HUES64 (cell line): ENCODE data around the gene NOXA1.

Experiments used
- H3K27ac ChIP-seq: 2 replicates; pipeline ENCODE4 v1.7.0; 2013; ENCODE audit warnings: low read depth, low read length, inconsistent platforms
- H3K27me3 ChIP-seq: 2 replicates; pipeline ENCODE4 v1.6.1; 2013; ENCODE audit warnings: mild to moderate bottlenecking, low read length; ENCODE audit not compliant: insufficient read depth
- H3K36me3 ChIP-seq: 2 replicates; pipeline ENCODE4 v1.6.1; 2013; ENCODE audit warnings: mild to moderate bottlenecking, low read length; ENCODE audit not compliant: insufficient read depth
- H3K4me1 ChIP-seq: 2 replicates; pipeline ENCODE4 v1.6.1; 2013; ENCODE audit warnings: mild to moderate bottlenecking, low read length, moderate library complexity; ENCODE audit not compliant: insufficient read depth
- H3K4me3 ChIP-seq: 2 replicates; pipeline ENCODE4 v1.5.1; 2013; ENCODE audit warnings: mild to moderate bottlenecking, low read length, moderate library complexity
- H3K9ac ChIP-seq: 2 replicates; pipeline ENCODE4 v1.6.1; 2013; ENCODE audit warnings: mild to moderate bottlenecking, low read depth, low read length
- H3K9me3 ChIP-seq: 2 replicates; pipeline ENCODE4 v1.6.1; 2013; ENCODE audit warnings: low read depth, low read length; ENCODE audit not compliant: insufficient read depth
- WGBS: fragments of 150-250, 120-280 bp; methylation state at CpG from one replicate; pipeline ENCODE4 v1.1.7; 2013; ENCODE audit warnings: missing lambda C conversion rate; 5-methylcytosine and 5-hydroxymethylcytosine counted together

Gene NOXA1

DNA sequence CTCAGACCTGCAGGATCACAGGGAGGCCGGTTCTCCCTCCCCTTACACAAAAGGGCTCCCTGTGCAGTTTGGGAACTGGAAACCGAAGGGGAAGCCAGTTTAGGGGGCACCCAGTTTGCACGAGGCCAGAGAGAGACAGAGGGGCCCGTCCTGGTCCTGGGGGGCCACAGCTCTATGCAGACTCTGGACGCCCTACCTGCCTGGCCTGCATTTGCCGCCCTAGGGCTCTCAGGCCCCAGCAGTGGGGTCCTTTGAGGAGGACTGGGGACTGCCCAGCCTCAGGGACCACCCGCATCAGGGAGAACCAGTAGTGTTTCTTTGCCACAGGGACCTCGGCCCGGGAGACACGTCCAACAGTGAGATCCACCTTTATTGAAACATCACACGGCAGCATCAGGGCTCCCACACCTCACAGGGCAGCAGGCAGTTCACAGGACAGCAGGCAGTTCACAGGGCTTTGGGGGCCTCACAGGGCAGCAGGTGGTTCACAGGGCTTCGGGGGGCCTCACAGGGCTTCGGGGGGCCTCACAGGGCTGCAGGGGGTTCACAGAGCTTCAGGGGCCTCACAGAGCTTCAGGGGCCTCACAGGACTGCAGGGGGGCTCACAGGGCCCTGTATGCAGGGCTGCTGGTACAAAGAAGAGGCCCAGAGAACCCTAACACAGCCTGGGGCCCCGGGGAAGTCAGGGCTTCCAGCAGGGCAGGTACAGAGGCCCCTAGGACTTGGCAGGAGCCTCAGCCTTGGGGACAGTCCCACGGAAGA is 36.6 kb downstream of the NOXA1 start:
- no peaks in the 10 kb centered on the region for H3K9me3 ChIP-seq
- peak overlapping the region; percentile 43; the same call in 1 of the 2 replicates for H3K9ac ChIP-seq
- H3K4me1 ChIP-seq, result peaks cover 9% of the 10 kb centered on the region; the same call in 1 of the 2 replicates
- peaks cover 18% of the 10 kb centered on the region for H3K36me3 ChIP-seq
- H3K27ac ChIP-seq, result no peak overlapping the region
- 61% methylated on average over 15 of the region's 15 CpGs for WGBS
- peak overlapping the region; percentile 70 for H3K4me3 ChIP-seq
- H3K27me3 ChIP-seq, result peaks cover 20% of the 10 kb centered on the region

DNA sequence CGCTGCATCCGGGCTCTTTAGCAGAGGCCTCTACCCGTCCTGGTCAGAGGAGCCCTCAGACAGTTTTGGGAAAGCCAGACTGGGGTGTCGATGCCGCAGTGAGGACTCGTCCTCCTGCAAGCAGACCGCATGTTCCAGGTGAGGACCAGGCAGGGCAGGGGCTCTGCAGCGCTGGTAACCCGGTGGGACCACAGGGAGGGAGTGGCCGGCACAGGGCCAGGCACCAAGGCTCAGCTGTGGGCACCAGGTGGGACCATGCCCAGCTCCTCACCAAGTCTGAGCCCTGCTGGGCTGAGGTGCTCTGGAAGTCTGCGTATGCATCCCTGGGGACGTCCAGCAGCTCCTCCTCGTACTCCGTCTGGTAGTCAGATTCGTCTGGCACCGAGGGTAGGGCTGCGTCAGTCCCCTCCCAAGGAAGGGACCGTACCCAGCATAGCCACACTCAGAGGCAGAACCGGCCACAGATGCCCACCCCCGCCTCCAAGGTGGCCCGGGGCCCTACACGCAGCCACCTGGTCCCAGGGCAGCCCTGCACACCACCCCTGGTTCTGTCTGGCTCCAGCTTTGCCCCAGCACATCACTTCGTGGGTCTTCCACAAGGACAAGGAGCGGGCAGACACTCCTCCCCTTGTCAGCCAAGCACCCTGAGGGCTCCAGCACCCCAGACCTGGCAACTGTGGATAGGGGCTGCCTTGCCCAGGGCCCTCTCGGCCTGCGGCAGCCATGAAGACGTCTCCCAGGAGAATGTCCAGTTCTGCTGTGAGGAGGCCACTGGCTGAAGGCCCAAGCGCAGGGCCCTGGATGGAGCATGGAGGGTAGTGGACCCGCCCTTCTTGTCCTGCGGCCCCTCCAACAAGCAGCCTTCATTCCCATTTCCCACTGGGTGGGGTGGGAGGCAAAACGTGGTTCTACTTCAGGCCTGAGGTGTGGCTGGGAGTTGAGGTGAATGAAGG is 37.4 kb downstream of the NOXA1 start:
- WGBS, result 93% methylated on average over 29 of the region's 31 CpGs
- Histone ChIP-seq H3K4me3 (no peak overlapping the region), H3K9me3 (no peaks in the 10 kb centered on the region), H3K27ac (no peak overlapping the region), H3K4me1 (0 out of 2 replicates have a peak, but pooled peaks cover 7% of the 10 kb centered on the region), H3K36me3 (peaks cover 17% of the 10 kb centered on the region), H3K27me3 (peaks cover 20% of the 10 kb centered on the region), H3K9ac (no peak overlapping the region)

DNA sequence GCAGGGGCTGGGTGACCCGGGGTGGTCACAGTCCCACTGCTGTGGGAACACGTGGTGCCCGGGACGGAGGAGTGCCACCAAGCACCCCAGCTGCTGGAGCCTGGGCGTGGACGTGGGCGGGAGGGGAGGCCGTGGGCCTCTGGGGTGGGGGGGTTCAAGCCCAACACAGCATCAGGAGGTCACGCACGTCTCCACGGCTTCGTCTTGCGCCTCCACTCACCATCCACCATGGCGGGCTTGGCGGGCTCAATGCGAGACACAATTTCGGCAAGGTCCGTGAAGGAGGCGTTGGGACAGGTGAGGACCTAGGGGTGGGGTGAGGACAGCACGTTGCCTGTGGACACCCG is 38.1 kb downstream of the NOXA1 start:
- Histone ChIP-seq H3K9ac (no peak overlapping the region), H3K27ac (no peak overlapping the region), H3K9me3 (no peaks in the 10 kb centered on the region), H3K36me3 (peaks cover 11% of the 10 kb centered on the region), H3K27me3 (peaks cover 20% of the 10 kb centered on the region), H3K4me3 (no peak overlapping the region), H3K4me1 (0 out of 2 replicates have a peak, but pooled peaks cover 7% of the 10 kb centered on the region)
- 94% methylated on average over 21 of the region's 21 CpGs for WGBS

DNA sequence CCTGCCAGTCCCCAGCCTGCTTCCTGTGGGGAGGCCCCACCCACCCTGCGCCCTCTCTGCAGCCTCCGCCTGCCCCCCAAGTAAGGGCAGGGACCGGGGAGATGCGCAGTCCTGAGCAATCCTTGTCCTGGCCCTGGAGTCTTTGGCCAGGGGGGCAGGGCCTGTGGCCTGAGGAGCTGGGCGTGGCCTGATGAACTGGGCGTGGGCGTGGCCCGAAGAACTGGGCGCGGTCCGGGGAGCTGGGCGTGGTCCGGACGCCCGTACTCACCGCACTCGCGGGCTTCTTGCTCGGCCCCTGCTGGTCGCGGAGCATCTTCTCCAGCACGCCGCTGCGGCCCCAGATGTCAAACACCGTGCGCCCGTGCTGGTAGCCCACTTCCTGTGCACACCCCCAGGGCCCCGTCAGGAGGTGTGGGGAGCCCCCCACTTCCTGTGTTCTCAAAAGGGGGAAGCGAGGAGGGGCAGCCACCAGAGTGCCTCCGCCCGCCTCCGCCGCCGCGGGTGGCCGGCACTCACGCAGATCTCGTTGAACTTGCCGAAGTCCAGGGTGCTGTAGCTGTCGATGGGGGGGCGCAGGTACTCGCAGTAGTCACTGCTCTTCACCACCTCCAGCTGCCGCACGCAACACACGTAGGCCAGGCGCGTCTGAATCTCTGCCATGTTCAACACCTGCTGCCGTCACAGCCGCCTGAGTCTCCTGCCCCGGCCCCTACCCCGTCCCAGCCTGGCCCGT is 38.6 kb downstream of the NOXA1 start:
- 56% methylated on average over 52 of the region's 52 CpGs for WGBS
- peak overlapping the region; percentile 39; the same call in 1 of the 2 replicates for H3K4me3 ChIP-seq
- no peak overlapping the region for H3K27ac ChIP-seq
- peaks cover 6% of the 10 kb centered on the region for H3K36me3 ChIP-seq
- H3K9me3 ChIP-seq, result no peaks in the 10 kb centered on the region
- 0 out of 2 replicates have a peak, but pooled peaks cover 7% of the 10 kb centered on the region for H3K4me1 ChIP-seq
- H3K27me3 ChIP-seq, result peaks cover 20% of the 10 kb centered on the region
- no peak overlapping the region for H3K9ac ChIP-seq

DNA sequence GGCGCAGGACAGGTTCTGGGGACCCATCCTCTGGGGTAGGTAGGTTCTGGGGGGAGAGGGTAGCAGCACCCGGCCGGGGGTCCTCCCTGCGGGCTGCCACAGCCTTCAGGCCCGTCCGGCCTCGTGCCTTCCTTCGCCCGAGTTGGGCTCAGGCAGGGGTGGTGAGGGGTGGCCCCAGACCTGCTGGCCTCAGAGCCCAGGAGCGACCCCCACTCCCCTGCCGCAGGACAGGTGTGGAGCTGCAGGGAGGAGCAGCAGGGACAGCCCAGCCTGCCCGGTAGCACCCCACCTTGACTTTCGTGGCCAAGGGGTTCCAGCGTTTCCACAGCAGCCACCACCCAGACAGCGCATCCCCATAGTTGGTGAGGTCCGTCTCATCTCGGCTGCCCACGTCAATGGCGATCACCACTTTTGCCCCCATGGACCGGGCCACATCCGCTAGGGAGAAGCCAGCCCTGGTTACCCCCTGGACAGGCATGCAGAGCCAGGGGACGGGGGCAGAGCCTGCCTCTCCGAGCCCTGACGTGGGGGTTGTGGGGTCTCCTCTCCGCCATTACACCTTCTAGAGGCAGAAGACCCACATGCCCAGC is 39.3 kb downstream of the NOXA1 start:
- Histone ChIP-seq H3K9me3 (no peaks in the 10 kb centered on the region), H3K27me3 (peaks cover 20% of the 10 kb centered on the region), H3K27ac (no peak overlapping the region), H3K9ac (no peak overlapping the region), H3K36me3 (no peaks in the 10 kb centered on the region), H3K4me3 (peak overlapping the region; percentile 39; the same call in 1 of the 2 replicates), H3K4me1 (0 out of 2 replicates have a peak, but pooled peaks cover 7% of the 10 kb centered on the region)
- 92% methylated on average over 25 of the region's 25 CpGs for WGBS

DNA sequence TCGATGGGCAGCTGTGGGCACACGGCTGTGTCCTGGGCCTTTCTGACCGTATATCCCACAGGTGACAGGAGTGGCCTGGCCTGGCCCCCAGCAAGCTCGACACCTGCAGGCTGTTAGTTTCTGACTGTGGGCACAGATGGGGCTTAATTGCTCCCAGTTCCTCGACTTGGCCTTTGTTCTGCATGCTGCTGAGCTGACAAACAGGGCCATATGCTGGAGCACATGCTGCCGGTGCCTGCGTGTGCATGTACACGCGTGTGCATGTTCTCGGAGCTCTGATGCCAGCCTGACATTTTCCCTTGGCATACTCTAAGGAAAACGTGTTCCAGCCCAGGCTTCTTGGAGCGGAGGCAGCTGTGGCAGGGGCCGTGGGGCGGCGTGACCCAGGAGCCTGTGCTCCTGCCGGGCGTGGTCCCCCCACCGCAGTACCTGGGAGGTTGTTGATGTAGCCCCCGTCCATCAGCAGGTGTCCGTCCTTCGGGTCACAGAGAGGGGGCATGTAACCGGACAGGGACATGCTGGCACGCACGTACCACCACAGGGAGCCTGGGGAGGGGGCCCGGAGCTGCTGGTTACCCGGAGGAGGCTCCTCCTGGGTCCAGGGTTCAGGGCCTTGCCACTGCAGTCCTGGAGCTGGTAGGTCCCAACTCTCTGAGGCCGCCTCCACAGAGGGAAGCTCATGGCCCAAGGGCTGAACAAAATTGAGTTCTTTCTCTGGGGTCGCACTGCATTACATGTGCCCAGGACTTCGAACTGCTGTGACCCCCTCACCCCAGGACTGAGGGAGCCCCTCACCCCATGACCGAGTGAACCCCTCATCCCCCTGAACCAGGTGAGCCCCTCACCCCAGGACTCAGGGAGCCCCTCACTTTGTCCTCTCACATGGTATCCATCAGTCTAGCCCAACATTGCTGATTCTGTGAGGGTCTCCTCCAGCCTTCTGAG is 40.1 kb downstream of the NOXA1 start:
- Histone ChIP-seq H3K9ac (no peak overlapping the region), H3K36me3 (no peaks in the 10 kb centered on the region), H3K4me1 (0 out of 2 replicates have a peak, but pooled peaks cover 2% of the 10 kb centered on the region), H3K27me3 (peaks cover 20% of the 10 kb centered on the region), H3K27ac (no peak overlapping the region), H3K4me3 (no peak overlapping the region), H3K9me3 (no peaks in the 10 kb centered on the region)
- WGBS, result 92% methylated on average over 30 of the region's 30 CpGs

DNA sequence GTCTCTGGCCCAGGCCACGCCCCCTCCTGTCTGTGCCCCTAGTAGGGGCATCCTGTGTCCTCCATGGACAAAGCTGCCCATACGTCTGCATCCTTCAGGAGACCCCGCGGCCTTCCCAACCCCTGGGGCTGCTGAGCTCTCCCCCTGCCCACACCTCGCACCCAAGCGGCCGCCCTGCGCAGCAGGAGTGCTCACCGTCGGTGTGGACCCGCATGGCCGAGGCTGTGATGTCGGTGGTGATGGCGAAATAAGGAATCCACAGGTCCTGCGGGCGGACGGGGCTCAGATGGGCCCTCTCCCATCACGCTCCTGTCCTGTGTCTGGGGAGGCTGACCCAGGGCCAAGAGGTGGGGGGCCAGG is 40.7 kb downstream of the NOXA1 start:
- Histone ChIP-seq H3K36me3 (no peaks in the 10 kb centered on the region), H3K4me1 (no peaks in the 10 kb centered on the region), H3K27me3 (peaks cover 20% of the 10 kb centered on the region), H3K9ac (no peak overlapping the region), H3K4me3 (no peak overlapping the region), H3K27ac (no peak overlapping the region), H3K9me3 (no peaks in the 10 kb centered on the region)
- 93% methylated on average over 18 of the region's 18 CpGs for WGBS

DNA sequence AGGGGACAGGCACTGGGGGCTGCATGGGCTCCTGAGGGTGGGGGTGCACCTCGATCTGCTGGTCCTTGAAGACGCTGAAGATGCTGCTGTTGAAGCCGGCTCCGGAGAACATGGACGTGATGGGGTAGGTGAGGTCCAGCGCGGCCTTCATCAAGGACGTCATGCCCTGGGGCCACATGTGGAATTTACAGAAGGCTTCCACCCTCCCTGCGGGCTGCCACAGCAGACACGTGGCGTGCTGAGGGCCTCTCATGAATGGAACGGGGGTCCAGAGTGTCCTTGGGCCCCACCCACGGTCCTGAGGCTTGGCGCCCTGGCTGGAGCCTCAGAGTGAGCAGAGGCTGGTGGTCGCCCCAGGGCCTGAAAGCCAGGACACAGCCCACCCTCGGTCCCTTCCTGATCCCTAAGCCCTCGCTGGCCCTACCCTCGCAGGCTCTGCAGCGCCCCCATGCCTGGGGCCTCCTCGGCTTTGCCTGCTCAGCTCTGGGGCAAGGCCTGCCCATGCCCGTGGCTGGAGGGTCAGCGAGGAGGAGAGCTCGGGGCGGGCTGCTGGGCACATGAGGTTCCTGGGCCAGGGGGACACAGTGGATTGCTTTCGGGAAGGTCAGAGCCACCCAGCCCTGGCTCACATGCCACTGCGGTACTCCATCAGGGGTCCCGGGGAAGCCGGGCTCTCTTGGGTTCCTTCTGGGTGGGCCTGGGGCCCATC is 41.3 kb downstream of the NOXA1 start:
- H3K27ac ChIP-seq, result no peak overlapping the region
- H3K4me3 ChIP-seq, result no peak overlapping the region
- no peak overlapping the region for H3K9ac ChIP-seq
- 93% methylated on average over 28 of the region's 28 CpGs for WGBS
- H3K27me3 ChIP-seq, result peaks cover 20% of the 10 kb centered on the region
- no peaks in the 10 kb centered on the region for H3K36me3 ChIP-seq
- H3K9me3 ChIP-seq, result no peaks in the 10 kb centered on the region
- H3K4me1 ChIP-seq, result no peaks in the 10 kb centered on the region

DNA sequence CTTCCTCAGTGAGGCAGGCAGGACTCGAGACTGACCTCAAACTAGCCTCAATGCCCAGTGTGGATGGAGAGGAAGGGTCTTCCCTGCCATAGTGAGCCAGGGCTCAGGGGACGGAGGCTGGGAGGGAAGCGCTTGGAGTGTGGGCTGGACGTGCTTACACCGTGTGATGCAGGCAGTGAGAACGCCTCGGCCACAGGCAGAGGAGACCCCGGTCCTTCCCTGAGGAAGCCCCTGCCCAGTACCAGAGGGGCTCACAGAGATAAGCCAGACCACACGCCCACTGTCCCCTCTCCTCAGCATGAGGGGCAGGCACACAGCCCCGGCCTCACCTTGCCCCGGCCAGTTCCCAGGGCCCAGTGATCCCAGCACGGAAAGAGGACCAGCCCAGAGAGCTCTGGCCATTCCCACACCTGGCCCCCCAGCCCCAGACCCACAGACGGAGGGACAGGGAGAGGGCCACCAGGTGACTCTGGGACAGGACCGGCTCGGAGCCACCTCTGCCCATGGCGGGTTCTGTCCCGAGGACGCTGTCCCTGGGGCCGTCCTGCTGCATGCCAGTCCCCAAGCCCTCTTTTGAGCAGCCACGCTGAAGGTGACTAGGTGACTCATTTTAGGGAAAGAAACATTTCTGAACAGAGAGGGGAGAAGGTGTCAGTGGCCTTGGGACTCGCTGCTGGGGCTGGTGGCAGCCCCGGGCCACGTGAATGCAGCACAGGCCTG is 42.0 kb downstream of the NOXA1 start:
- H3K9ac ChIP-seq, result no peak overlapping the region
- WGBS, result 91% methylated on average over 23 of the region's 23 CpGs
- no peaks in the 10 kb centered on the region for H3K9me3 ChIP-seq
- H3K36me3 ChIP-seq, result no peaks in the 10 kb centered on the region
- H3K27ac ChIP-seq, result no peak overlapping the region
- no peak overlapping the region for H3K4me3 ChIP-seq
- peaks cover 15% of the 10 kb centered on the region for H3K27me3 ChIP-seq
- H3K4me1 ChIP-seq, result no peaks in the 10 kb centered on the region
